GM12874 (cell line): ENCODE data around the gene MED12.

Experiments
- CTCF ChIP-seq: IDR thresholded peaks from 2 replicates; pipeline ENCODE4 v1.5.1; 2011; ENCODE audit warnings: low read depth, mild to moderate bottlenecking, control low read depth, low read length, moderate library complexity; ENCODE audit not compliant: insufficient read depth

Gene MED12

DNA sequence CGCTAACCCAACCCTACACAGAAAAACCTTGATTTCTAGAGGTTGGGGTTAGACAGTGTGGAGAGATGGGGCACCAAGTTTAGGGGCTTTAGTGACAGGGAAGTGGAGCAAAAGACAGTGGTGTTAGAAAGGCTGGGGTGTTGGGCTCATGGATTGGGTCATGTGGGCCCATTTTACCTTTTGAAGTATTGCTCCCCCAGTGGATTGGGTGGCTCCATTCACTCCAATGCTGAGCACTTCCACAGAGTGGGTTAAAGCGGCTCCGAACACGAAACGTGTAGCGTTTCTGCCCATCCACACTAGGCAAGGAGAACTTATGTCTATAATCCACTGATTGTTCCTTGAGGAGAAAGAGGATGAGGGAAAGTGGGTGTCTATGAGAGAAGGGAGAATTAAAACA lies 9.3 kb upstream of the MED12 start:
- TF ChIP-seq CTCF, result no peak

- TF ChIP-seq CTCF, result no peak
These were observed 7.1 kb upstream of the MED12 start, which contains the start of gene IL2RG for GRCh38 chrX:71111141-71111843. TSS of gene IL2RG (minus strand) at chrX:71111577. CDS start at chrX:71111539, 38 bp downstream.

DNA sequence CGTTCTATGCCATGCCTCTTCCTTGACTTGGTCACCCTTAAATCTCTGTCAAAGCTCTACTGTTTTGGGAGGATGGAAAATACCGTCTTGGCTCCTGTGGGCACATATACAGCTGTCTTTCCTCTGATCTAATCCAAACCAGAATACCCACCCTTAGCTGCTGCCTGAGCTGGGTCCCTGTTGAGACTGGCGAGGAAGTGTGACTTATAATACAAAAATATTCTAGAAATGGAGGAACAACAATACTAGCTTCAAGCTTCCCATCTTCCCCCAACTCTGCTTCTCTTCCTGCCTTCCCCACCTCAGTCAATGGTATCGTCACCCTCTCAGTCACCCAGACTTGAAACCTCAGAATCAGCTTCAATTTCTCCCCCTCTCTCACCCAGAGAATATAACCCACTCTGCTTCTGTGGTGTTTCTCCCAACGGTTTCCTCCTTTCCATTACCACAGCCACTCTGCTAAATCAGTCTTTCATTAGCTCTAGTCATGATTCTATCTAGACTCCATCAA lies 6.4 kb upstream of the MED12 start:
- no peak for TF ChIP-seq CTCF

DNA sequence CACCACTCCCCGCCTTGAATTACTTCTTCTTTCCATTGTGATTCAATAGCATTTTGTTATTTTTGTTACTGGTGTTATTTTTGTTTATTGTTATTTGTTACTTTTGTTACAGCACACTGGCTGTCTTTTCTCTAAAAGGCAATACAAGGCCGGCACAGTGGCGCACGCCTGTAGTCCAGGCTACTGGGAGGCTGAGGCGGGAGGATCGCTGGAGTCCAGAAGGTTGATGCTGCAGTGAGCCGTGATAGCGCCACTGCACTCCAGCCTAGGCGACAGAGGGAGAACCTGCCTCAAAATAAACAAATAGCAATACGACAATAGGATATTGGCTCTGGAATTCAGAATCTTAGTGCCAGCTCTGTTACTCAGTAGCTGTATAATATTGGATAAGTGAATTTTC lies 1.0 kb upstream of the MED12 start:
- TF ChIP-seq CTCF, result no peak

GRCh38 chrX:71118985-71119535 lies 664 bp downstream of the MED12 start:
- no peak for TF ChIP-seq CTCF

- no peak for TF ChIP-seq CTCF
These were observed 9.9 kb downstream of the MED12 start for GRCh38 chrX:71128166-71128833.

DNA sequence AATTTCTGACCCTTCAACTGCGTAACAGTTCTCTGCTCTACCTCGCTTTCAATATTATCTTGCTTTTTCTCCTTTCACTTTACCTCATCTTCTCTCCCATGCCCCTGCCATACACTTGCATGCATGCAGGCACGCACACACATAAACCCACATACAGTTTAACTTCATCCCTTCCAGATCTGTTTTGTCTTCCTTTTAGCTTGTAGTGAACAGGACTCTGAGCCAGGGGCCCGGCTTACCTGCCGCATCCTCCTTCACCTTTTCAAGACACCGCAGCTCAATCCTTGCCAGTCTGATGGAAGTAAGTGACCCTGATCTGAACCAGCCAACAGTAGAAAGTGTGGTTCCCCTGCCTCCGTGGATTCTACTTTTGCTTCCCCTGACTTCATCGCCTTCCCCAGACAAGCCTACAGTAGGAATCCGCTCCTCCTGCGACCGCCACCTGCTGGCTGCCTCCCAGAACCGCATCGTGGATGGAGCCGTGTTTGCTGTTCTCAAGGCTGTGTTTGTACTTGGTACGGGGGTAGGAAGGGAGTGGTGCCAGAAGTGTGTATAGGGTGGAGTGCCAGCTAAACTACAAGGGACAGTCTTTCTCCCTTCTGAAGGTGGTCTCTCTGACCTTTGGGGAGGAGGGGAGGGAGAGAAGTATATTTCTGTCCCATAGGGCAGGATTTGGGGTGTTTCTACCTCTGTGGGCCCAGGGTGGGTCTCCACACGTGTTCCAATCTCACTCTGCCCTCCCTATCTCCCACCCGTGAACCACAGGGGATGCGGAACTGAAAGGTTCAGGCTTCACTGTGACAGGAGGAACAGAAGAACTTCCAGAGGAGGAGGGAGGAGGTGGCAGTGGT lies 10.7 kb downstream of the MED12 start:
- peak; percentile 77 for TF ChIP-seq CTCF
